ENCODE data around the gene BTN1A1.
A peak's percentile ranks its signal among the peaks of the same experiment; 100 is the strongest.

Gene BTN1A1

GRCh38 chr6:26457264-26457805 is 42.8 kb upstream of the BTN1A1 start:
- no peak overlapping the region for H2BK5ac ChIP-seq (ENCODE audit: low read length)
- no peak overlapping the region for H3K23ac ChIP-seq (ENCODE audit: low read depth, low read length, poor library complexity)
- no peak overlapping the region for H3K27ac ChIP-seq (replicated peaks; ENCODE audit: low read length)
- no peak for DNase-seq (ENCODE audit: low spot score)
- WGBS, 2 donors (ENCODE audit: extremely low coverage in 2 of 2, insufficient read length in 2 of 2, insufficient replicate concordance in 1 of 2): no CpG with 5 or more reads among the region's 9 CpGs
- H2BK15ac ChIP-seq (ENCODE audit: low read length): peak overlapping the region; percentile 22
- no peaks in the 10 kb centered on the region for H3K9me3 ChIP-seq (replicated peaks in 1 of 2; ENCODE audit: control insufficient read depth in 2 of 2, insufficient read depth in 1 of 2, low read depth in 1 of 2, low read length in 2 of 2)
- peak overlapping the region in 1 of 2 donors; percentile 71 for H3K4me3 ChIP-seq (ENCODE audit: low read length in 2 of 2)
- peaks cover 12 to 34% of the 10 kb centered on the region in 2 donors for H3K36me3 ChIP-seq (replicated peaks in 1 of 2; ENCODE audit: control insufficient read depth in 2 of 2, insufficient read depth in 2 of 2, low read length in 2 of 2)
- no peak overlapping the region for H2AK5ac ChIP-seq (ENCODE audit: low read depth, low read length)
- no peak overlapping the region for H2BK120ac ChIP-seq (ENCODE audit: low read depth, low read length)
- H3K4me2 ChIP-seq (ENCODE audit: insufficient read depth, low read length, poor library complexity, severe bottlenecking): peak overlapping the region; percentile 32
- no peaks in the 10 kb centered on the region for H3K27me3 ChIP-seq (ENCODE audit: control insufficient read depth in 3 of 3, insufficient read depth in 3 of 3, low read depth in 1 of 3, low read length in 3 of 3)
- H3K4me1 ChIP-seq (ENCODE audit: control insufficient read depth in 2 of 2, insufficient read depth in 1 of 2, low read depth in 1 of 2, low read length in 2 of 2): peaks cover 3 to 4% of the 10 kb centered on the region in 2 donors
- no peak overlapping the region for H3K9ac ChIP-seq (ENCODE audit: low read depth, low read length, poor library complexity)
- H3K18ac ChIP-seq (ENCODE audit: low read length): peak overlapping the region; percentile 40
- peak overlapping the region; percentile 93 for H2AFZ ChIP-seq (ENCODE audit: low read length)
- no peak overlapping the region for H3K14ac ChIP-seq (ENCODE audit: low read length)
- H4K8ac ChIP-seq (ENCODE audit: low read depth, low read length): no peak overlapping the region
- H3K4ac ChIP-seq (ENCODE audit: low read length): no peak overlapping the region
- peaks cover 6% of the 10 kb centered on the region for H3K79me1 ChIP-seq (ENCODE audit: low read depth, low read length)
- H4K91ac ChIP-seq (ENCODE audit: low read depth, low read length, poor library complexity): no peak overlapping the region
- no peak overlapping the region for H2BK12ac ChIP-seq (ENCODE audit: low read length)

- Histone ChIP-seq H3K4ac (ENCODE audit: low read length) (no peak within 1 kb of the TSS), H4K8ac (ENCODE audit: low read depth, low read length) (no peak within 1 kb of the TSS), H3K9me3 (replicated peaks in 1 of 2; ENCODE audit: control insufficient read depth in 2 of 2, insufficient read depth in 1 of 2, low read depth in 1 of 2, low read length in 2 of 2) (no peaks in the 10 kb centered on the region), H3K14ac (ENCODE audit: low read length) (no peak within 1 kb of the TSS), H2AK5ac (ENCODE audit: low read depth, low read length) (no peak within 1 kb of the TSS), H2BK12ac (ENCODE audit: low read length) (no peak within 1 kb of the TSS), H3K27ac (replicated peaks; ENCODE audit: low read length) (peak within 1 kb of the TSS; percentile 41), H3K36me3 (replicated peaks in 1 of 2; ENCODE audit: control insufficient read depth in 2 of 2, insufficient read depth in 2 of 2, low read length in 2 of 2) (peaks cover 16 to 41% of the 10 kb centered on the region in 2 donors), H3K79me1 (ENCODE audit: low read depth, low read length) (peaks cover 6% of the 10 kb centered on the region), H2BK15ac (ENCODE audit: low read length) (peak within 1 kb of the TSS; percentile 22), H3K9ac (ENCODE audit: low read depth, low read length, poor library complexity) (peak within 1 kb of the TSS; percentile 93), H3K18ac (ENCODE audit: low read length) (peak within 1 kb of the TSS; percentile 88), H2BK120ac (ENCODE audit: low read depth, low read length) (no peak within 1 kb of the TSS), H3K27me3 (ENCODE audit: control insufficient read depth in 3 of 3, insufficient read depth in 3 of 3, low read depth in 1 of 3, low read length in 3 of 3) (no peaks in the 10 kb centered on the region), H3K23ac (ENCODE audit: low read depth, low read length, poor library complexity) (peak within 1 kb of the TSS; percentile 44), H3K4me1 (ENCODE audit: control insufficient read depth in 2 of 2, insufficient read depth in 1 of 2, low read depth in 1 of 2, low read length in 2 of 2) (peaks cover 3 to 4% of the 10 kb centered on the region in 2 donors), H2AFZ (ENCODE audit: low read length) (peak within 1 kb of the TSS; percentile 93), H2BK5ac (ENCODE audit: low read length) (peak within 1 kb of the TSS; percentile 40), H3K4me2 (ENCODE audit: insufficient read depth, low read length, poor library complexity, severe bottlenecking) (peak within 1 kb of the TSS; percentile 63), H3K4me3 (ENCODE audit: low read length in 2 of 2) (peak within 1 kb of the TSS; percentile 71 to 93), H4K91ac (ENCODE audit: low read depth, low read length, poor library complexity) (no peak within 1 kb of the TSS)
- DNase-seq (ENCODE audit: low spot score): peak; percentile 85
- WGBS, 2 donors (ENCODE audit: extremely low coverage in 2 of 2, insufficient read length in 2 of 2, insufficient replicate concordance in 1 of 2): no CpG with 5 or more reads among the region's 31 CpGs
Observed at GRCh38 chr6:26457806-26458688, 42.1 kb upstream of the BTN1A1 start, which contains the start of gene BTN2A1. TSS of gene BTN2A1 (plus strand) at chr6:26457955. CDS start at chr6:26458637, 682 bp downstream.

- H4K8ac ChIP-seq (ENCODE audit: low read depth, low read length): no peak overlapping the region
- WGBS, 2 donors (ENCODE audit: extremely low coverage in 2 of 2, insufficient read length in 2 of 2, insufficient replicate concordance in 1 of 2): no CpG with 5 or more reads among the region's 16 CpGs
- H4K91ac ChIP-seq (ENCODE audit: low read depth, low read length, poor library complexity): no peak overlapping the region
Observed at GRCh38 chr6:26459023-26459810, 40.9 kb upstream of the BTN1A1 start.

More at GRCh38 chr6:26459023-26459810, 40.9 kb upstream of the BTN1A1 start:
- no peak overlapping the region for H2AK5ac ChIP-seq (ENCODE audit: low read depth, low read length)
- H3K27me3 ChIP-seq (ENCODE audit: control insufficient read depth in 3 of 3, insufficient read depth in 3 of 3, low read depth in 1 of 3, low read length in 3 of 3): no peaks in the 10 kb centered on the region
- H2BK120ac ChIP-seq (ENCODE audit: low read depth, low read length): no peak overlapping the region
- no peak overlapping the region for H2BK15ac ChIP-seq (ENCODE audit: low read length)
- H3K79me1 ChIP-seq (ENCODE audit: low read depth, low read length): peaks cover 6% of the 10 kb centered on the region
- peak overlapping the region; percentile 28 for H3K23ac ChIP-seq (ENCODE audit: low read depth, low read length, poor library complexity)
- H3K36me3 ChIP-seq (replicated peaks in 1 of 2; ENCODE audit: control insufficient read depth in 2 of 2, insufficient read depth in 2 of 2, low read length in 2 of 2): peaks cover 25 to 53% of the 10 kb centered on the region in 2 donors
- peaks cover 3 to 4% of the 10 kb centered on the region in 2 donors for H3K4me1 ChIP-seq (ENCODE audit: control insufficient read depth in 2 of 2, insufficient read depth in 1 of 2, low read depth in 1 of 2, low read length in 2 of 2)
- H3K27ac ChIP-seq (replicated peaks; ENCODE audit: low read length): no peak overlapping the region
- H2AFZ ChIP-seq (ENCODE audit: low read length): no peak overlapping the region
- H3K4ac ChIP-seq (ENCODE audit: low read length): no peak overlapping the region
- H3K4me2 ChIP-seq (ENCODE audit: insufficient read depth, low read length, poor library complexity, severe bottlenecking): no peak overlapping the region
- H3K14ac ChIP-seq (ENCODE audit: low read length): no peak overlapping the region
- H3K18ac ChIP-seq (ENCODE audit: low read length): no peak overlapping the region
- H2BK12ac ChIP-seq (ENCODE audit: low read length): no peak overlapping the region
- H3K4me3 ChIP-seq (ENCODE audit: low read length in 2 of 2): peak overlapping the region in 1 of 2 donors; percentile 23
- no peak overlapping the region for H3K9ac ChIP-seq (ENCODE audit: low read depth, low read length, poor library complexity)
- no peak overlapping the region for H2BK5ac ChIP-seq (ENCODE audit: low read length)
- no peak for DNase-seq (ENCODE audit: low spot score)
- no peaks in the 10 kb centered on the region for H3K9me3 ChIP-seq (replicated peaks in 1 of 2; ENCODE audit: control insufficient read depth in 2 of 2, insufficient read depth in 1 of 2, low read depth in 1 of 2, low read length in 2 of 2)
